ENCODE measurements around the gene NDUFA11. TPM values are rescaled to one million over a fixed set of nuclear protein-coding genes. Genes with fewer than 3 reads are reported as not detected.

The NDUFA11 gene
- total and polyA plus RNA-seq, 9 of the 15 experiments (the other 6 are each of a cell fraction or from before 2014, with no cell fraction given), result 63.3 to 486 (median 274) TPM

GRCh38 chr19:5863030-5863665, 40.4 kb downstream of the NDUFA11 start (continued):
- TF ChIP-seq MGA (IDR thresholded peaks at IDR 0.05) (no peak), GATA2 (CRISPR knock-in tag; IDR thresholded peaks at IDR 0.05) (0 out of 2 replicates have a peak, but pooled peaks have one; percentile 13), SRSF9 (IDR thresholded peaks at IDR 0.05; ENCODE audit: borderline replicate concordance, low read depth, low read length) (no peak), IRF1 (CRISPR knock-in tag; IDR thresholded peaks at IDR 0.05; ENCODE audit: borderline replicate concordance) (no peak), ARID3A (IDR thresholded peaks at IDR 0.05; ENCODE audit: borderline replicate concordance, low read depth, low read length) (no peak), ZKSCAN8 (CRISPR knock-in tag; IDR thresholded peaks at IDR 0.05) (no peak), ERF (CRISPR knock-in tag; IDR thresholded peaks at IDR 0.05) (no peak), ZFP36 (IDR thresholded peaks at IDR 0.05; ENCODE audit: low read depth, low read length, partially characterized antibody) (peak; percentile 69), THRA (IDR thresholded peaks at IDR 0.05) (no peak)

Measured in K562 (cell line).